ENCODE data around the gene BIRC7. TPM values are rescaled to one million over a fixed set of nuclear protein-coding genes. Genes with fewer than 3 reads are reported as not detected.

BIRC7 gene
- total RNA-seq, 1 donor from 2014 or later, result not detected

GRCh38 chr20:63284544-63284949, 48.8 kb downstream of the BIRC7 start:
- no peak for FAIRE-seq

GRCh38 chr20:63284981-63285524, 49.3 kb downstream of the BIRC7 start:
- FAIRE-seq (no peak), DNase-seq (ENCODE audit: low read depth) (no peak)
- no peak overlapping the region for H3K4me3 ChIP-seq (ENCODE audit: low read depth, low read length)
- TF ChIP-seq CTCF (IDR thresholded peaks at IDR 0.05; ENCODE audit: insufficient read depth, low read length, severe bottlenecking), result no peak
- peaks cover 26% of the 10 kb centered on the region for H3K36me3 ChIP-seq (ENCODE audit: control insufficient read depth, insufficient read depth, low read length)
- H3K27me3 ChIP-seq (ENCODE audit: control insufficient read depth, insufficient read depth, low read length), result no peaks in the 10 kb centered on the region

More at GRCh38 chr20:63284544-63284949, 48.8 kb downstream of the BIRC7 start:
- Histone ChIP-seq H3K27me3 (ENCODE audit: control insufficient read depth, insufficient read depth, low read length) (no peaks in the 10 kb centered on the region), H3K4me3 (ENCODE audit: low read depth, low read length) (no peak overlapping the region), H3K36me3 (ENCODE audit: control insufficient read depth, insufficient read depth, low read length) (peaks cover 29% of the 10 kb centered on the region)
- no peak for TF ChIP-seq CTCF (IDR thresholded peaks at IDR 0.05; ENCODE audit: insufficient read depth, low read length, severe bottlenecking)
- DNase-seq (ENCODE audit: low read depth), result no peak

- TF ChIP-seq CTCF (IDR thresholded peaks at IDR 0.05; ENCODE audit: insufficient read depth, low read length, severe bottlenecking), result no peak
- no peaks in the 10 kb centered on the region for H3K27me3 ChIP-seq (ENCODE audit: control insufficient read depth, insufficient read depth, low read length)
- DNase-seq (ENCODE audit: low read depth) (no peak), FAIRE-seq (no peak)
- peaks cover 26% of the 10 kb centered on the region for H3K36me3 ChIP-seq (ENCODE audit: control insufficient read depth, insufficient read depth, low read length)
- no peak overlapping the region for H3K4me3 ChIP-seq (ENCODE audit: low read depth, low read length)
Measured at GRCh38 chr20:63285636-63286615, 50.2 kb downstream of the BIRC7 start.

- no peak overlapping the region for H3K4me3 ChIP-seq (ENCODE audit: low read depth, low read length)
- H3K36me3 ChIP-seq (ENCODE audit: control insufficient read depth, insufficient read depth, low read length), result peaks cover 22% of the 10 kb centered on the region
- TF ChIP-seq CTCF (IDR thresholded peaks at IDR 0.05; ENCODE audit: insufficient read depth, low read length, severe bottlenecking), result no peak
- FAIRE-seq, result no peak
- DNase-seq (ENCODE audit: low read depth), result no peak
- no peaks in the 10 kb centered on the region for H3K27me3 ChIP-seq (ENCODE audit: control insufficient read depth, insufficient read depth, low read length)
Measured at GRCh38 chr20:63286781-63287696, 51.3 kb downstream of the BIRC7 start.

GRCh38 chr20:63287697-63288580, 52.2 kb downstream of the BIRC7 start:
- Histone ChIP-seq H3K36me3 (ENCODE audit: control insufficient read depth, insufficient read depth, low read length) (peaks cover 19% of the 10 kb centered on the region), H3K27me3 (ENCODE audit: control insufficient read depth, insufficient read depth, low read length) (no peaks in the 10 kb centered on the region), H3K4me3 (ENCODE audit: low read depth, low read length) (no peak overlapping the region)
- no peak for FAIRE-seq
- no peak for DNase-seq (ENCODE audit: low read depth)
- TF ChIP-seq CTCF (IDR thresholded peaks at IDR 0.05; ENCODE audit: insufficient read depth, low read length, severe bottlenecking), result no peak

Data from bronchial epithelial cell (primary cell).